IMR-90 (cell line): ENCODE measurements around the gene GRK5. TPM values are rescaled to one million over a fixed set of nuclear protein-coding genes. Genes with fewer than 3 reads are reported as not detected.

ENCODE experiments used
- ATAC-seq: fragments of 200-7000 bp; cut with Tn5 transposase; 2 replicates; pipeline ENCODE4 v1.9.1; 2020; ENCODE audit warnings: low read depth, mild to moderate bottlenecking, moderate library complexity
- BruUV-seq: library from RNA; stranded (reverse); fragments of 400-500 nt; replicated peaks from 2 replicates; lab custom pipeline; 2021; lab: Mats Ljungman, UMichigan
- CTCF ChIA-PET: fragments of 300-600 bp; formaldehyde crosslinking; extraction: SDS; loops from one replicate; lab custom pipeline; 2021; ENCODE audit warnings: antibody characterized with exemption; lab: Yijun Ruan, JAX
- POLR2A ChIA-PET: fragments of 300-600 bp; sonication (Branson Sonifier 250); formaldehyde crosslinking; loops from one replicate; lab custom pipeline; 2022; ENCODE audit warnings: antibody characterized with exemption; ENCODE audit not compliant: unreplicated experiment; lab: Charles Lee
- DNase-seq: peaks from one replicate; pipeline ENCODE4 v3.0.0; 2013
- H2AFZ ChIP-seq: replicated peaks from 2 replicates; pipeline ENCODE3; 2013; ENCODE audit warnings: low read length, mild to moderate bottlenecking; ENCODE audit not compliant: poor library complexity
- H2AK5ac ChIP-seq: 2 replicates; pipeline ENCODE4 v1.6.1; 2013; ENCODE audit warnings: low read depth, low read length, inconsistent platforms
- H2AK9ac ChIP-seq: replicated peaks from 2 replicates; pipeline ENCODE3; 2013; ENCODE audit warnings: mild to moderate bottlenecking, low read depth, low read length, moderate library complexity; ENCODE audit not compliant: poor library complexity
- H2BK120ac ChIP-seq: 2 replicates; pipeline ENCODE4 v1.6.1; 2013; ENCODE audit warnings: low read depth, low read length, inconsistent platforms
- H2BK15ac ChIP-seq: 3 replicates; pipeline ENCODE4 v1.6.1; 2013; ENCODE audit warnings: low read depth, low read length, inconsistent platforms
- H2BK20ac ChIP-seq: 2 replicates; pipeline ENCODE4 v1.6.1; 2013; ENCODE audit warnings: low read depth, mild to moderate bottlenecking, inconsistent platforms, low read length, moderate library complexity
- H2BK5ac ChIP-seq: 2 replicates; pipeline ENCODE4 v1.6.1; 2013; ENCODE audit warnings: mild to moderate bottlenecking, low read depth, low read length, inconsistent platforms; ENCODE audit not compliant: poor library complexity, severe bottlenecking
- H3K14ac ChIP-seq: replicated peaks from 2 replicates; pipeline ENCODE4 v1.6.1; 2013; ENCODE audit warnings: low read depth, low read length, inconsistent platforms
- H3K18ac ChIP-seq: 2 replicates; pipeline ENCODE4 v1.6.1; 2013; ENCODE audit warnings: low read depth, low read length, control low read depth
- H3K23ac ChIP-seq: 2 replicates; pipeline ENCODE4 v1.6.1; 2013; ENCODE audit warnings: low read depth, low read length, inconsistent platforms
- H3K27ac ChIP-seq: 2 replicates; pipeline ENCODE4 v1.5.1; 2013; ENCODE audit warnings: mild to moderate bottlenecking, control low read depth, low read length; ENCODE audit not compliant: insufficient read depth
- H3K27me3 ChIP-seq: 2 replicates; pipeline ENCODE4 v1.6.1; 2013; ENCODE audit warnings: low read length; ENCODE audit not compliant: control insufficient read depth, insufficient read depth
- H3K36me3 ChIP-seq: 2 replicates; pipeline ENCODE4 v1.6.1; 2013; ENCODE audit warnings: low read length, mixed read lengths; ENCODE audit not compliant: control insufficient read depth, insufficient read depth
- H3K4ac ChIP-seq: 2 replicates; pipeline ENCODE4 v1.6.1; 2013; ENCODE audit warnings: low read depth, low read length, inconsistent platforms
- H3K4me1 ChIP-seq: 2 replicates; pipeline ENCODE4 v1.6.1; 2013; ENCODE audit warnings: low read length, mixed read lengths; ENCODE audit not compliant: control insufficient read depth, insufficient read depth
- H3K4me2 ChIP-seq: 2 replicates; pipeline ENCODE4 v1.6.1; 2013; ENCODE audit warnings: low read depth, mild to moderate bottlenecking, control low read depth, low read length, moderate library complexity
- H3K4me3 ChIP-seq: 2 replicates; pipeline ENCODE4 v1.5.1; 2013; ENCODE audit warnings: low read depth, mild to moderate bottlenecking, control low read depth, low read length, moderate library complexity; ENCODE audit not compliant: insufficient read depth
- H3K56ac ChIP-seq: 2 replicates; pipeline ENCODE4 v1.6.1; 2013; ENCODE audit warnings: low read length, inconsistent platforms; ENCODE audit not compliant: insufficient read depth; ENCODE audit errors: extremely low read depth
- H3K79me1 ChIP-seq, 2 experiments: 2 replicates each; pipeline ENCODE4 v1.6.1; 2013; ENCODE audit warnings: low read length in 2 of 2, inconsistent platforms in 1 of 2, low read depth in 1 of 2
- H3K9ac ChIP-seq: 2 replicates; pipeline ENCODE4 v1.6.1; 2013; ENCODE audit warnings: low read depth, low read length, control low read depth
- H3K9me1 ChIP-seq: 2 replicates; pipeline ENCODE4 v1.6.1; 2013; ENCODE audit warnings: low read length, inconsistent platforms; ENCODE audit not compliant: insufficient read depth
- H3K9me3 ChIP-seq: 2 replicates; pipeline ENCODE4 v1.6.1; 2013; ENCODE audit warnings: low read length; ENCODE audit not compliant: control insufficient read depth, insufficient read depth
- H4K20me1 ChIP-seq: 2 replicates; pipeline ENCODE4 v1.6.1; 2013; ENCODE audit warnings: low read length, inconsistent platforms; ENCODE audit not compliant: insufficient read depth
- H4K5ac ChIP-seq: 2 replicates; pipeline ENCODE4 v1.6.1; 2013; ENCODE audit warnings: mild to moderate bottlenecking, low read depth, low read length, control low read depth
- H4K8ac ChIP-seq, 2 experiments: 2 replicates each; pipeline ENCODE4 v1.6.1; 2013; ENCODE audit warnings: low read depth in 2 of 2, low read length in 2 of 2, control low read depth in 1 of 2, inconsistent platforms in 1 of 2
- H4K91ac ChIP-seq: 2 replicates; pipeline ENCODE4 v1.6.1; 2013; ENCODE audit warnings: low read depth, low read length, inconsistent platforms; ENCODE audit not compliant: insufficient read depth
- BHLHE40 ChIP-seq: fragments of 150-350 bp; IDR thresholded peaks from 2 replicates; pipeline ENCODE4 v1.6.1; 2016; ENCODE audit warnings: mild to moderate bottlenecking, low read depth, low read length
- CEBPB ChIP-seq: IDR thresholded peaks from 2 replicates; pipeline ENCODE4 v1.6.1; 2012; ENCODE audit warnings: low read depth, low read length, improper control_type of control experiment
- CHD1 ChIP-seq: IDR thresholded peaks from 2 replicates; pipeline ENCODE4 v1.6.1; 2012; ENCODE audit warnings: low read depth, low read length, improper control_type of control experiment
- CTCF ChIP-seq: conservative IDR thresholded peaks from 2 replicates; pipeline ENCODE4 v1.5.1; 2012; ENCODE audit warnings: mild to moderate bottlenecking, low read depth, low read length, improper control_type of control experiment
- ELK1 ChIP-seq: fragments of 150-350 bp; IDR thresholded peaks from 2 replicates; pipeline ENCODE4 v1.6.1; 2016; ENCODE audit warnings: low read depth, mild to moderate bottlenecking, low read length, moderate library complexity, borderline replicate concordance
- FOS ChIP-seq: fragments of 150-350 bp; IDR thresholded peaks from 2 replicates; pipeline ENCODE4 v1.6.1; 2016; ENCODE audit warnings: low read depth, low read length
- MAFK ChIP-seq: IDR thresholded peaks from 2 replicates; pipeline ENCODE4 v1.6.1; 2012; ENCODE audit warnings: low read depth, low read length, improper control_type of control experiment
- MAZ ChIP-seq: IDR thresholded peaks from 2 replicates; pipeline ENCODE4 v1.6.1; 2012; ENCODE audit warnings: low read depth, mild to moderate bottlenecking, low read length, improper control_type of control experiment, moderate library complexity, borderline replicate concordance
- MXI1 ChIP-seq: IDR thresholded peaks from 2 replicates; pipeline ENCODE4 v1.6.1; 2012; ENCODE audit warnings: low read depth, mild to moderate bottlenecking, low read length, moderate library complexity, borderline replicate concordance
- NFE2L2 ChIP-seq: fragments of 150-350 bp; IDR thresholded peaks from 2 replicates; pipeline ENCODE4 v1.6.1; 2016; ENCODE audit warnings: low read depth, mild to moderate bottlenecking, low read length
- POLR2A ChIP-seq: IDR thresholded peaks from 2 replicates; pipeline ENCODE4 v1.6.1; 2012; ENCODE audit warnings: mild to moderate bottlenecking, low read depth, low read length
- RAD21 ChIP-seq: IDR thresholded peaks from 2 replicates; pipeline ENCODE4 v1.6.1; 2012; ENCODE audit warnings: low read length, improper control_type of control experiment
- RCOR1 ChIP-seq: IDR thresholded peaks from 2 replicates; pipeline ENCODE4 v1.6.1; 2012; ENCODE audit warnings: mild to moderate bottlenecking, low read length, improper control_type of control experiment; ENCODE audit not compliant: insufficient replicate concordance
- RFX5 ChIP-seq: IDR thresholded peaks from 2 replicates; pipeline ENCODE4 v1.8.0; 2012; ENCODE audit warnings: low read depth, mild to moderate bottlenecking, low read length, moderate library complexity
- SMC3 ChIP-seq: fragments of 150-350 bp; IDR thresholded peaks from 2 replicates; pipeline ENCODE4 v1.6.1; 2016; ENCODE audit warnings: low read depth, mild to moderate bottlenecking, antibody characterized with exemption, low read length, moderate library complexity
- USF2 ChIP-seq: fragments of 150-350 bp; IDR thresholded peaks from 2 replicates; pipeline ENCODE4 v1.6.1; 2017; ENCODE audit warnings: mild to moderate bottlenecking, antibody characterized with exemption, low read length, low read depth
- WGBS, 2 experiments: methylation state at CpG; one replicate each; pipeline versions ENCODE4 v1.1.5 to v1.1.7; 2013; ENCODE audit warnings: missing lambda C conversion rate in 2 of 2; ENCODE audit not compliant: insufficient read length in 1 of 2; ENCODE audit errors: extremely low coverage in 2 of 2; 5-methylcytosine and 5-hydroxymethylcytosine counted together
- dilution Hi-C: fragments of 300-500 bp; cut with HindIII; formaldehyde crosslinking; loops from one replicate; pipeline ENCODE4 v1.14.3; 2018; ENCODE audit warnings: low sequenced_read_pairs; ENCODE audit not compliant: unreplicated experiment
- in situ Hi-C: fragments of 300-500 bp; cut with MboI; formaldehyde crosslinking; loops from 3 replicates; pipeline ENCODE4 v1.14.3; 2019; ENCODE audit warnings: low sequenced_read_pairs, inconsistent platforms, mixed read lengths
- intact Hi-C: fragments of 100-400 bp; cut with micrococcal nuclease; formaldehyde crosslinking; loops from 2 replicates; pipeline ENCODE4 v1.10.0; 2022
- polyA plus RNA-seq, 3 experiments: library from polyadenylated mRNA; depleted of rRNA; stranded (reverse); fragments of >200 nt; gene quantifications; 2 replicates each; pipeline ENCODE4 v1.2.3, GENCODE V29; 2012; ENCODE audit warnings: low replicate concordance in 1 of 3
- total RNA-seq: library from RNA; depleted of rRNA; stranded (reverse); fragments of >200 nt; gene quantifications from 2 replicates; pipeline ENCODE4 v1.2.3, GENCODE V29; 2012

GRK5 gene
- total and polyA plus RNA-seq, 2 of the 4 experiments (the other 2 are of a cell fraction) = 12.9 to 16.3 TPM

GRCh38 chr10:119504651-119505050, 297.3 kb downstream of the GRK5 start:
- intact Hi-C loops = no loop called here
- Histone ChIP-seq H2AK5ac (no peak overlapping the region), H3K4me2 (no peak overlapping the region), H3K4ac (no peak overlapping the region), H3K9me3 (no peaks in the 10 kb centered on the region), H2BK20ac (no peak overlapping the region), H2BK5ac (no peak overlapping the region), H3K9me1 (peaks cover 7% of the 10 kb centered on the region; the same call in 1 of the 2 replicates), H2BK15ac (no peak overlapping the region), H4K91ac (no peak overlapping the region), H2AK9ac (no peak overlapping the region), H3K36me3 (peaks cover 46% of the 10 kb centered on the region), H3K23ac (no peak overlapping the region), H3K56ac (no peak overlapping the region), H3K4me3 (no peak overlapping the region), H3K27ac (no peak overlapping the region), H3K14ac (no peak overlapping the region), H4K20me1 (no peaks in the 10 kb centered on the region), H3K9ac (no peak overlapping the region), H2AFZ (no peak overlapping the region), H3K79me1 (peaks cover 2 to 15% of the 10 kb centered on the region in 2 experiments; a peak in 1 of 4 replicates), H3K27me3 (no peaks in the 10 kb centered on the region), H4K5ac (no peak overlapping the region), H3K18ac (no peak overlapping the region), H2BK120ac (no peak overlapping the region), H3K4me1 (peaks cover 3% of the 10 kb centered on the region), H4K8ac (no peak overlapping the region)
- dilution Hi-C loops = no loop called here
- 96% methylated on average over 4 of the region's 10 CpGs; no CpG with 5 or more reads in 1 of the 2 experiments for WGBS, 2 experiments
- DNase-seq (no peak), ATAC-seq (no peak)
- ChIA-PET CTCF (no interaction called here), POLR2A (no interaction called here)
- in situ Hi-C loops = no loop called here
- TF ChIP-seq MXI1 = no peak
- no peak for TF ChIP-seq CTCF
- no peak for TF ChIP-seq ELK1
- TF ChIP-seq FOS = no peak
- no peak for TF ChIP-seq SMC3
- no peak for TF ChIP-seq POLR2A
- no peak for TF ChIP-seq RAD21
- no peak for TF ChIP-seq BHLHE40
- TF ChIP-seq MAFK = no peak
- TF ChIP-seq USF2 = no peak
- TF ChIP-seq RFX5 = no peak
- TF ChIP-seq NFE2L2 = no peak
- TF ChIP-seq RCOR1 = no peak
- TF ChIP-seq CEBPB = no peak
- TF ChIP-seq CHD1 = no peak
- no peak for TF ChIP-seq MAZ
- BruUV-seq = no TSS peak
